NOMO-1 treated with DMSO at 0.1 percent for 48 hours (cell line): ENCODE data around the gene PTGES.
"Not testable (repeated sequence)": the region's sequence is repeated elsewhere in the genome, so short reads cannot be mapped to it uniquely, and the experiment has no call there.

ENCODE experiments used
- DNase-seq: peaks from one replicate; lab custom pipeline; 2025; ENCODE audit not compliant: unreplicated experiment; lab: John Stamatoyannopoulos, UW

Gene PTGES

GRCh38 chr9:129773262-129774048 lies 20.6 kb upstream of the PTGES start:
- DNase-seq: peak; percentile 8

- no peak for DNase-seq
Observed at GRCh38 chr9:129770741-129771140, 17.9 kb upstream of the PTGES start.

- DNase-seq: no peak
Observed at GRCh38 chr9:129769669-129770068, 16.8 kb upstream of the PTGES start.

GRCh38 chr9:129768486-129768885 lies 15.6 kb upstream of the PTGES start:
- DNase-seq: no peak

- DNase-seq: no peak
Observed at GRCh38 chr9:129765764-129766317, 13.0 kb upstream of the PTGES start.

GRCh38 chr9:129762985-129763926 lies 10.4 kb upstream of the PTGES start:
- peak; percentile 28 for DNase-seq

GRCh38 chr9:129762370-129762984 lies 9.6 kb upstream of the PTGES start:
- DNase-seq: peak; percentile 82

GRCh38 chr9:129761901-129762369 lies 9.1 kb upstream of the PTGES start:
- no peak for DNase-seq

- DNase-seq: no peak
Observed at GRCh38 chr9:129761293-129761900, 8.6 kb upstream of the PTGES start.

- DNase-seq: not testable (repeated sequence)
Observed at GRCh38 chr9:129760784-129761183, 7.9 kb upstream of the PTGES start.

GRCh38 chr9:129759804-129760502 lies 7.1 kb upstream of the PTGES start:
- DNase-seq: no peak

- DNase-seq: no peak
Observed at GRCh38 chr9:129759319-129759718, 6.5 kb upstream of the PTGES start.

GRCh38 chr9:129757045-129757444 lies 4.2 kb upstream of the PTGES start:
- peak; percentile 44 for DNase-seq

- no peak for DNase-seq
Observed at GRCh38 chr9:129756191-129756590, 3.3 kb upstream of the PTGES start.

- DNase-seq: no peak
Observed at GRCh38 chr9:129755151-129755550, 2.3 kb upstream of the PTGES start.

GRCh38 chr9:129751841-129752801 lies 721 bp downstream of the PTGES start:
- DNase-seq: no peak

- no peak for DNase-seq
Observed at GRCh38 chr9:129750013-129750638, 2.7 kb downstream of the PTGES start.

GRCh38 chr9:129749575-129749974 lies 3.3 kb downstream of the PTGES start:
- no peak for DNase-seq
